ENCODE results near the gene PRELID2.
"Not testable (repeated sequence)": the region's sequence is repeated elsewhere in the genome, so short reads cannot be mapped to it uniquely, and the experiment has no call there.

Gene PRELID2

GRCh38 chr5:145834917-145835847, at the start of gene PRELID2:
Gene PRELID2, minus strand, starts transcription at chr5:145835342. Its CDS starts 91 bp downstream, at chr5:145835251.
- H3K27me3 Mint-ChIP-seq: peaks cover 17% of the 10 kb centered on the region
- H3K36me3 Mint-ChIP-seq: no peaks in the 10 kb centered on the region
- no peaks in the 10 kb centered on the region for H3K9me3 Mint-ChIP-seq (ENCODE audit: low read depth)
- peaks cover 8% of the 10 kb centered on the region for H3K4me1 Mint-ChIP-seq (ENCODE audit: low read depth)
- H3K27ac Mint-ChIP-seq: no peak within 1 kb of the TSS
- H3K4me3 Mint-ChIP-seq: peak within 1 kb of the TSS; percentile 63

DNA sequence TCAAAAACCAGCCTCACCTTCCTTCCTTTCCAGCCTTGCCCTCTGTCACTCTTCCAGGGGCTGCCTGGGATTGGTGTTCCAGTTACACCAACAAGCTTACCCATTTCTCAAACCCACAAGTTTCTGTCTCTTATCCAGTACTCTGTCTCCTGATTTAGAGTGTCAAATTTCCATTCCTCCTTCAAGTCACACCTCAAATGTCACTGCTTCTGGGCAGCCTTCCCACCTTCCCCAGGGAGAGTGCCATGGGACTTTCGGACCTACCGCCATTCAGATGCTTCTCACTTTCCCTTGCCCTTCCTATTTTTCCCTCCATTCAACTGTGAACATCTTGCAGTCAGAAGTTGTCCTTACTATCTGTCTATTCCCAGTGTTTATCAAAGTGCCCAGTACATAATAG, 39.6 kb upstream of the PRELID2 start:
- H3K36me3 Mint-ChIP-seq: no peaks in the 10 kb centered on the region
- no peaks in the 10 kb centered on the region for H3K4me1 Mint-ChIP-seq (ENCODE audit: low read depth)
- H3K27ac Mint-ChIP-seq: no peak overlapping the region
- H3K27me3 Mint-ChIP-seq: peaks cover 6% of the 10 kb centered on the region
- H3K4me3 Mint-ChIP-seq: no peak overlapping the region
- H3K9me3 Mint-ChIP-seq (ENCODE audit: low read depth): peaks cover 5% of the 10 kb centered on the region

DNA sequence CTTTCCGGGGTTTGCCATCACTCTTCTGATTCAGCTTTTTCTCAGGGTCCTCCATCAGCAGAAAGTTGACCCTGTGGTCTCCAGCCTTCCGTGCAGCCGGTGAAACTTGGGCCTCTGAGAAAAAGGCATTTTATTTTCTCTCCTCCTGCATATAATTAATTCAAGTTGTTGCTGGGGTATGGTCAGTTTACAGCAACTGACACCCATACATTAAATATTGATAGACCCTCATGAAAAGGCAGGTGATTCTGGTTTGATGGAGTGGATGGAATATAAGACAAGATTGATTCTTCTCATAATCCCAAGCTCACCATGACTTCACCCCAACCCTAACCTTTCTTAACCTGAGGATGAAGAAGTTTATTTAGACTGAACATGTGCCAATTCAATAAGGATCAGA, 37.8 kb upstream of the PRELID2 start, which contains the start of gene GRXCR2:
Gene GRXCR2 (minus strand): TSS at position 101 of the 400 bp plus-strand sequence. CDS start 46 bp downstream, at position 55.
- H3K4me1 Mint-ChIP-seq (ENCODE audit: low read depth): no peaks in the 10 kb centered on the region
- no peak within 1 kb of the TSS for H3K4me3 Mint-ChIP-seq

GRCh38 chr5:145872486-145872885, 37.3 kb upstream of the PRELID2 start:
- Mint-ChIP-seq H3K9me3 (ENCODE audit: low read depth) (no peaks in the 10 kb centered on the region), H3K27me3 (peaks cover 4% of the 10 kb centered on the region), H3K4me1 (ENCODE audit: low read depth) (no peaks in the 10 kb centered on the region), H3K36me3 (no peaks in the 10 kb centered on the region), H3K4me3 (no peak overlapping the region), H3K27ac (no peak overlapping the region)

More for the DNA sequence above, 37.8 kb upstream of the PRELID2 start, which contains the start of gene GRXCR2:
- Mint-ChIP-seq H3K9me3 (ENCODE audit: low read depth) (no peaks in the 10 kb centered on the region), H3K36me3 (no peaks in the 10 kb centered on the region), H3K27ac (no peak within 1 kb of the TSS), H3K27me3 (peaks cover 4% of the 10 kb centered on the region)

- Mint-ChIP-seq H3K4me1 (ENCODE audit: low read depth) (no peaks in the 10 kb centered on the region), H3K27ac (no peak overlapping the region), H3K27me3 (peaks cover 6% of the 10 kb centered on the region), H3K4me3 (no peak overlapping the region), H3K36me3 (no peaks in the 10 kb centered on the region), H3K9me3 (ENCODE audit: low read depth) (no peaks in the 10 kb centered on the region)
Measured at GRCh38 chr5:145869753-145870152, 34.6 kb upstream of the PRELID2 start.

- no peak overlapping the region for H3K4me3 Mint-ChIP-seq
- H3K27me3 Mint-ChIP-seq: peaks cover 5% of the 10 kb centered on the region
- H3K9me3 Mint-ChIP-seq (ENCODE audit: low read depth): no peaks in the 10 kb centered on the region
- no peaks in the 10 kb centered on the region for H3K4me1 Mint-ChIP-seq (ENCODE audit: low read depth)
- no peak overlapping the region for H3K27ac Mint-ChIP-seq
- no peaks in the 10 kb centered on the region for H3K36me3 Mint-ChIP-seq
Measured at GRCh38 chr5:145867806-145868205, 32.7 kb upstream of the PRELID2 start.

DNA sequence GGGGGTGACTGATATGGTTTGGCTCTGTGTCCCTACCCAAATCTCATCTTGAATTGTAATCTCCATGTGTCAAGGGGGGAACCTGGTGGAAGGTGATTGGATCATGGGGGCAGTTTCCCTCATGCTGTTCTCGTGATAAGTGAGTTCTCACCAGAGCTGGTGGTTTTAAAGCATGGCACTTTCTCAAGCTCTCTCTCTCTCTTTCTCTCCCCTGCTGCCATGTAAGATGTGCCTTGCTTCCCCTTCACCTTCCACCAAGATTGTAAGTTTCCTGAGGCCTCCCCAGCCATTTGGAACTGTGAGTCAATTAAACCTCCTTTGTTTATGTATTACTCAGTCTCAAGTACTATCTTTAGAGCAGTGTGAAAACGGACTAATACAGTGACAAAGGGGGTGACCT, 29.3 kb upstream of the PRELID2 start:
- not testable (repeated sequence) for H3K27me3 Mint-ChIP-seq; H3K4me3 Mint-ChIP-seq; H3K9me3 Mint-ChIP-seq (ENCODE audit: low read depth); H3K4me1 Mint-ChIP-seq (ENCODE audit: low read depth); H3K36me3 Mint-ChIP-seq; H3K27ac Mint-ChIP-seq

DNA sequence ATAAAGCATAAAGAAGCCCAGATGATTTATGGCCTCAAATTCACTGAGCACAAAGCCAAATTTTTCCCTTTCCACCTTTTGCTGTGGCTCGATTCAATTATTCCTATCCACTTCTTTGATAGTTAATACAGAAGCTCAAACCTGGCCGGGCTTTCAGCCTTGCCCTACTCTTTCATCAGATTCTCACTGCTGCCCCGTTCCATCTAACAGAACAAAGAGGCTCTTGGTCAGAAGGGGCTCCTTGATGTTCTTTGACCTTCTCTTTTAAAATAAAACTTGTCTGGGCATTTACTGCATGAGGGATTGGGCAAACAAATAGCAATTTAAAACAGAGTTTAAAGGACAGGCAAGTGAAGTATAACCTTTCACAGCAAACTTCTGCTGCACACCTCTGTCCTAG, 27.9 kb upstream of the PRELID2 start:
- Mint-ChIP-seq H3K27ac (no peak overlapping the region), H3K4me1 (ENCODE audit: low read depth) (no peaks in the 10 kb centered on the region), H3K9me3 (ENCODE audit: low read depth) (no peaks in the 10 kb centered on the region), H3K27me3 (peaks cover 7% of the 10 kb centered on the region), H3K4me3 (no peak overlapping the region), H3K36me3 (no peaks in the 10 kb centered on the region)

GRCh38 chr5:145859897-145860296, 24.8 kb upstream of the PRELID2 start:
- peaks cover 3% of the 10 kb centered on the region for H3K27me3 Mint-ChIP-seq
- no peak overlapping the region for H3K4me3 Mint-ChIP-seq
- no peaks in the 10 kb centered on the region for H3K36me3 Mint-ChIP-seq
- no peaks in the 10 kb centered on the region for H3K9me3 Mint-ChIP-seq (ENCODE audit: low read depth)
- H3K4me1 Mint-ChIP-seq (ENCODE audit: low read depth): no peaks in the 10 kb centered on the region
- H3K27ac Mint-ChIP-seq: no peak overlapping the region

DNA sequence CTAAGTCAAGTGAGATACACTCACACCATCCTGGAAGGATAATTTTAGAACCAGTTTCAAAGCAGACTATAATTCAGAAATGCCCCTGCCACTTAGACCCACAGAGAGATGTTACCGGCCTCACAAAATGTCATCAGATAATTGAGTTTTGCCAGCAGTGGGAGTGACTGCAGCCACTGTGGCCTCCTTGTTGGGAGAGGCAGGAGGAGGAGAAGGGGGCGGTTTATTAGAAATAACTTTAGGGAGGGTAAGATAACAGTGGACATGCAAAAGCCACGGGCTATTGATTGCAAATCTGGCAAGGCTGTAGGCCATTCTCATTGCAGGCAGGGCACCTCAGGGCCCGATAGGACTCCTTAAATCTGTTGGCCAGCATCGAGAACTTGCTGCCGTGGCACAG, 24.3 kb upstream of the PRELID2 start:
- no peaks in the 10 kb centered on the region for H3K4me1 Mint-ChIP-seq (ENCODE audit: low read depth)

GRCh38 chr5:145858959-145859358, 23.8 kb upstream of the PRELID2 start:
- no peak overlapping the region for H3K4me3 Mint-ChIP-seq
- no peaks in the 10 kb centered on the region for H3K9me3 Mint-ChIP-seq (ENCODE audit: low read depth)
- H3K27me3 Mint-ChIP-seq: peaks cover 2% of the 10 kb centered on the region
- no peak overlapping the region for H3K27ac Mint-ChIP-seq
- no peaks in the 10 kb centered on the region for H3K4me1 Mint-ChIP-seq (ENCODE audit: low read depth)
- H3K36me3 Mint-ChIP-seq: no peaks in the 10 kb centered on the region

More for the DNA sequence above, 24.3 kb upstream of the PRELID2 start:
- Mint-ChIP-seq H3K36me3 (no peaks in the 10 kb centered on the region), H3K4me3 (no peak overlapping the region), H3K27me3 (peaks cover 2% of the 10 kb centered on the region), H3K27ac (no peak overlapping the region), H3K9me3 (ENCODE audit: low read depth) (no peaks in the 10 kb centered on the region)

DNA sequence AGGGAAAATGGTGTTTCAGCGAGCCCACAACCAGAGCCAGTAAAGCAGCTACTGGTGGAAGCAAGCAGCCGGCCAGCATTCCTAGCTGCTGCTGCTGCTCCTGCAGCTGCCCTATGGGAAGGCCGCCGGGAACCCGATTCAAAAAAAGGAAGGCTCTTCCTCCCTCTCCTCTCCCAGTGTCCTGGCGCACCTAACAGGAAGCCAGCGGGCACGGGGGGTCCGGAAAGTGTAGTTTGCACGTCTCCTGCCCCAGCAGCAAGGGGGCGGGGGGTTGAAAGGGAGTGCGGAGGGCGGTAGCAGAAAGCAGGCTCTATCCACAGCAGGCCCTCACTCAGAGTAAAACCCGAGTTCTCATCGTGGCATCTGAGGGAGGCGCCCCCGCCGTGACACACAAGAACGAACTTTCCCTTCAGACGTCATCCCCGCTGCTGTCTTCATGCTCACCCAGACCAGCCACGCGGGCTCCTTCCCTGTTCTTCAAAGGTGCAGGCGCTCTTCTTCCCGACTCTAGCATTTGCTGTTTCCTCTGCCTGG, 21.2 kb upstream of the PRELID2 start:
- H3K9me3 Mint-ChIP-seq (ENCODE audit: low read depth): no peaks in the 10 kb centered on the region
- no peaks in the 10 kb centered on the region for H3K36me3 Mint-ChIP-seq
- H3K4me1 Mint-ChIP-seq (ENCODE audit: low read depth): no peaks in the 10 kb centered on the region
- H3K4me3 Mint-ChIP-seq: no peak overlapping the region
- H3K27me3 Mint-ChIP-seq: no peaks in the 10 kb centered on the region
- no peak overlapping the region for H3K27ac Mint-ChIP-seq

GRCh38 chr5:145855763-145856267, 20.7 kb upstream of the PRELID2 start:
- H3K9me3 Mint-ChIP-seq (ENCODE audit: low read depth): no peaks in the 10 kb centered on the region
- no peaks in the 10 kb centered on the region for H3K27me3 Mint-ChIP-seq
- H3K27ac Mint-ChIP-seq: no peak overlapping the region
- H3K36me3 Mint-ChIP-seq: no peaks in the 10 kb centered on the region
- H3K4me1 Mint-ChIP-seq (ENCODE audit: low read depth): no peaks in the 10 kb centered on the region
- no peak overlapping the region for H3K4me3 Mint-ChIP-seq

- no peaks in the 10 kb centered on the region for H3K27me3 Mint-ChIP-seq
- H3K36me3 Mint-ChIP-seq: no peaks in the 10 kb centered on the region
- no peak overlapping the region for H3K27ac Mint-ChIP-seq
- no peaks in the 10 kb centered on the region for H3K4me1 Mint-ChIP-seq (ENCODE audit: low read depth)
- no peaks in the 10 kb centered on the region for H3K9me3 Mint-ChIP-seq (ENCODE audit: low read depth)
- H3K4me3 Mint-ChIP-seq: no peak overlapping the region
Measured at GRCh38 chr5:145854651-145855258, 19.6 kb upstream of the PRELID2 start.

GRCh38 chr5:145853781-145854376, 18.7 kb upstream of the PRELID2 start:
- H3K4me3 Mint-ChIP-seq: no peak overlapping the region
- peaks cover 6% of the 10 kb centered on the region for H3K9me3 Mint-ChIP-seq (ENCODE audit: low read depth)
- no peaks in the 10 kb centered on the region for H3K4me1 Mint-ChIP-seq (ENCODE audit: low read depth)
- no peaks in the 10 kb centered on the region for H3K36me3 Mint-ChIP-seq
- no peak overlapping the region for H3K27ac Mint-ChIP-seq
- peaks cover 2% of the 10 kb centered on the region for H3K27me3 Mint-ChIP-seq
